NCI-H748 treated with DMSO at 0.1 percent for 48 hours (cell line): Measurements from ENCODE around the gene PRAC2.

Experiments
- DNase-seq: peaks from one replicate; lab custom pipeline; 2025; lab: John Stamatoyannopoulos, UW

Gene PRAC2

GRCh38 chr17:48734333-48735061 lies 11.5 kb downstream of the PRAC2 start:
- no peak for DNase-seq

DNA sequence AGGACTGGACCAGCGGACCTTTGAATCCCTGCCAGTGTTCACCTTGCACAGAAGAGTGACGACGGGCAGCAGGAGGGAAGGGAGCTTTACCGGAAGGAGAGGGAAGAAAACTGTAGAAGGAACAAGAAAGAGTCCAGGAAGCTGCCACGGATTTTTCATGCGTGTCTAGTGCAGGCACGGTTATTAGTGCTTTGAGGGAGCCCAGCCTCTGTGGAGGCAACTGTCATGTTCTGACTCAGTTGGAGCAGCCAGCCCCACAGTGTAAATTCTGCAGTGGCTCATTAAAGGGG lies 12.0 kb downstream of the PRAC2 start:
- no peak for DNase-seq

GRCh38 chr17:48737330-48738043 lies 14.5 kb downstream of the PRAC2 start:
- DNase-seq = no peak

DNA sequence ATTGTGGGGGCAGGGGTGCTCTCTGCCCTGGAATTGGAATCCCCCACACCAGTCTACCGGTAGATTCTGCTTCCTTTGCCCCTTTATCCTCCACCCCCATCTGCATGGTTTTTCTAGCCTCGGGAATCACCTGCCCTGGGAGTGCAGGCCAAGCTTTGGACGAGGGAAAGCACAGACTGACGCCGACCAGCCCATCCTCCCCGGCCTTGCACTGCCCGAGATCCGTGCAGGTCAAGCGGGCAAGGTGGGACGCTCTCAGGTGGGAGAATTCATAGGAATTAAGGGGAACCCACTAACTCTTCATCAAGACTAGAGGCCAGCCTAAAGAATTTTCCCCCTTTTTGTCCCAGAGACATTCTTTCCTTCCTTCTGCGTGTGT lies 15.4 kb downstream of the PRAC2 start:
- DNase-seq = no peak

DNA sequence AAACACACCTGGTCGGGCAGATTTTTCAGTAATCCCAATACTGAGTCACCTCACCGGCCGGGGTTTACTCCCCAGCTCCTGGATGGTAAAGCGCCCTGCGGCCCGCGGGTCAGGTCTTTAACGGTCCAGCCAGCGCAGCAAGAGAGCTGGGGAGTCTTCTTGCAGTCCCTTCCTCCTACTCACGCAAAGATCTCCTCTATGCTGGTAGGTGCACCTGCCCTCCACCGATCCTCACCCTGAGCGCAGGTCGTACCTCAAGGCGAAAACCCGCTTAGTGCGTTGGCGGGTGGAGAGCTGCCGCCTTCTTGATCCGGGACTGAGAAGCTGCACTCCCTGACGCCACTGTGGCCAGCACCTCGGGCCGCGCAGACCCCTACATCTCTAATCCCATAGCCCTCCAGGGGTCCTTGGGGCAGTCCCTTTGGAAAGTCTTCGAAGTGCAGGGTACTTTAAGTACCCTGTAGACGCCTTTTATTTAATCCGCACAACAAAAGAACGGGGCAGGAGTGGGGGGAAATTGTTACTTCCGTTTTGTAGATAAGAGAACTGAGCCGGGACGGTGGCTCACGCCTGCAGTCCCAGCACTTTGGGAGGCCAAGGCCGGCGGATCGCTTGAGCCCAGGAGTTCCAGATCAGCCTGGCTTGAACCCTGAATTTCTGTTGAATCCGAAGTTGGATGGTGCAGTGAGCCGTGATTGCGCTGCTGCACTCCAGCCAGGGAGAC lies 16.0 kb downstream of the PRAC2 start:
- no peak for DNase-seq

DNA sequence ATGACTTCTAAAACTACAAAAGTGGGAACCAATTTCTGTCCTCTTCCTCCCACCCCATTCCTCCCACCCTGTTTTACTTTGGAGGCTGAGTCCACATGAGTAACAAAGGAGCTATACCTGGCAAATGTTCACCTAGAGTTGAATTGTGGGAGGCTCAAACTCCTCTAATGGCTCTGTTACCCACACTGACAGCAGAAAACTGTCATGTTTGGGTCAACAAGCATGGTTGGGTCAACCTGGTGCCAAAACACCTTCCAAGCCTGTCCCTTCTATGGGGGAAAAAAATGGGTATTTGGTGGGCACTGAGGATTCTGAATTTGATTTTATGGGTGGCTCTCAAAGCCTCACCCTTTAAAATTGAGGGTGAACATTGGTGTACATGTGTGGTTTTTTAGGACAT lies 17.6 kb downstream of the PRAC2 start:
- DNase-seq = no peak

GRCh38 chr17:48745381-48746275 lies 22.6 kb downstream of the PRAC2 start:
- DNase-seq = no peak

- no peak for DNase-seq
Measured at GRCh38 chr17:48746916-48747444, 24.0 kb downstream of the PRAC2 start.

DNA sequence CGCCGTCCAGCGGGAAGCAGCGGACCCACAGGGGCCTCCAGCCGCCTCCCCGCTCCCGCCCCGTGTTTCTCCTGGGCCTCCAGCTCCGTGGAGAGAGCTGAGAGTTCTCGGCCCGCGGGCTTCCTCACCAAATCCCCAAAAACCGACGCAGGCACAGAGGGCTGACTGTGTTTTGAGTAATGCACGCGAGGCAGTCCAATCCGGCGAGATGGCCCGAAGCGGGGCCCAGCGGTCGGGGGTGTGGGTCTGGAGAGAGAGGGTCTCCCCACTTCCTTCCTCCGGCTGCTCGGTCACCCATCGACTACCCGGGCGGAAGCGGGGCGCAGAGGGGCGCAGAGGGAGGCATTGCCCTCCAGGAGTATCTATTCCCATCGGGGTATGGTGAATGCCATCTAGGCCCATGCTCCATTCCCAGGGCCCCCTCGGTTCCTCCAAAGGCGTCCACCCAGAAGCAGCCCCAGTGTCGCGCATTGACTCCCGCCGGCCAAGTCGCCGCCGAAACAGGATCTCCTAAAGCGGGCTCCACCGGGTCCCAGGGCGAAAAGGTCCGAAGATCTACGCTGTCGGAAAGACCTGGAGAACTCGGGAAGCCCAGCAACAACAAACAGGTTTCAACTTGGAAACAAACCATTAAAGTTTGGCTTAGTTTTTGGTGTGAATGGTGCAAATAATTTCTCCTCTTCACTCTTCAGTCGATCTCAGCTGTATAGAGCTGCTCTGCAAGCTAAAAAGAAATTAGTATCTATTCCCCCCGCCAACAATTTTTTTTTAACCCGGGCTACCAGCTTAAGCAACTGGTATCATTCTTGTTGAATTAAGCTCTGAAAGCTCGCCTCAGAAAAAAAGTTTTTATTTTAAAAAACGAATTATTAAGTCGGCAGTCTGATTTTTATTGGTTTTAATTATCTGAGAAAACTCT lies 24.7 kb downstream of the PRAC2 start:
- no peak for DNase-seq

- DNase-seq = no peak
Measured at GRCh38 chr17:48748718-48749566, 26.0 kb downstream of the PRAC2 start.

DNA sequence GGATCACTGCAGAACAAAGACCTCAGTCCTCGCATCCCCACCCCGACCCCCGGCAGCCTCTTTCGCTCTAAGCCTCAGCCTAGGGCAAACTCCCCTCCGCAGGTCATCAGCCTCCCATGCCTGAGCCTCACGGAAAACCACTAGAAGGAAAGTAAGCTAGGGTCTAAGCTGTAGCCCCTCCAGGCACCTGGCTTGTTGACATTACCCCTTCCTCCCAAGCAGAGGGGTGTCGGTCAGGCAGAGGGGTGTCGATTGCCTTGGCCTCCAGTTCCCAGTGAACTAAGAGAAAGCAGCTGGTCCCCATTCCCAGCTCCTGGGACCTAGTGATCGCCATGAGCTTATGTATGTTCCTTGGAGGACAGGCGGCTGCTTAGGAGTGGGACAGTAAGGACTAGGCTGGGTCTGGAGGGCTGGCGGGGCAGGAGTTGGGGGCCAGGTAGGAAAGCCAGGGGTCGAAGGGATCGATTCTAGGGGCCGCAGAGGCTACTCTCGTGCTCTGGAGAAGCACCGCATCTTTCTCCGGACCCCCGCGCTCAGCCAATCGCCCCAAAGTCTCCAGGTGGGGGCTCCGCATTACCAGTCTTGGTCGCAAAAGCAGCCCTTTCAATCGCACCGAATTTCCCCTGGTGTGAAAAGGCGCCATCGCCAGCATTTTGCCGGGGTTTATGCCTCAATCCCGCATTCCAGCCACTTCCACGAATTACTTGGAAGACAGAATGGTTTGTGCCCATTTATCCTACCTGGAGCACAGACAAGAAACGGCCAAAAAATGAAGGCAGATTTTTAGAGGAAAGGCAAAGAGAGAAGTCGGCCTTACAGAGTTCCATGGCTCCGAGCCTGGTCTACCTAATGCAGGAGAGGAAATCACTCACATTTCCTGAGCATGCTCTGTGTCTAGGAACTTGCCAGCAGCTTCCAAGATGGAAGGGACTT lies 26.9 kb downstream of the PRAC2 start:
- no peak for DNase-seq

DNA sequence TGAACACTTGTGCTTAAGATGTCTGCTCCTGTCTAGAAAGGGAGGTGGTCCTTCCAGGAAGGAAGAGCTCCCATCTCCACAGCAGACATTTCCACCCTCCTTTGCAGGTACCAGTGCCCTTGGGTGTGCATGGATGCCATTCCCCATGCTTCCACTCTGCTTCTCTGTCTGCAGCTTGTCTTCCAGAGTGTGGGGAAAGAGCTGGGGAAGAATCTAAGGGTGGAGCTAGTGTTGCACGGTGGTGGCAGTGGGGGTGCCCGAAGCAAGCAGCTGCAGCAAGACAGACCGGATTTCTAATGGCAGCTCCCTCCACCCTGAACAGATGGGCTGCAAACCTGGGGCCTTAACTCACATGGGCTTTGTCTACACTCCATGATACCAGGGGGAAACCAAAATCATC lies 28.2 kb downstream of the PRAC2 start:
- DNase-seq = no peak

DNA sequence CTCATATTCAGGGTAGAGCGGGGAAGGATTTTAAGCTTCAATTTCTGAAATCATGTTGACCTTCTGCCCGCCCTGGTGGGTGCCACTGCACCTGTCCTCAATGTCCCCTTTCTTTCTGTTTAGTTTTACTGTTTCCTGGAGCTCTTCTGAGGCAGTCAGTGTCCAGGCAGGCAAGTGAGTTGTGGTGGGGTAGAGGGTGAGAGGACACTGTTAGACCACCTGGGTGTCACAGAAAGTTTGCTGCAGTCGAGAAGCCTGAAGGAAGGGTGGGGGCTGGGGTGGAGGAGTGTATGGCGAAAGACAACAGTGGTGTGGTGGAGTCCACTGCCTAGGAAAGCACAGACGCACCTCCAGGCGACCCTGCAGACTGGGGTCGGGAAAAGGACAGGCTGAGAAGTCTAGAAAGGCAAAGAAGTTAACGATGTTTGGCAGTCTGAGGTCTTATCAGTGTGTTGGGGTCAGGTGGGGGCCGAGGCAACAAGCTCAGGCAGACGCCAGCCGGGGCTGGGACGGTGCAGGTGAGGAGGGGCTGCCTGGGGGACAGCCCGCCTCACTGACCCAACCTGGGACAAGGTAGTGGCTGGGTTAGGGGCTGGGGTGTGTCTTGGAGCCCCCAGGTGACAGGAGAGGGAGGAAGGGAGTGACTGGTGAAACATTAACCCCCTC lies 28.9 kb downstream of the PRAC2 start:
- DNase-seq = no peak

GRCh38 chr17:48752399-48753288 lies 29.7 kb downstream of the PRAC2 start:
- DNase-seq = no peak

- no peak for DNase-seq
Measured at GRCh38 chr17:48753794-48754499, 31.0 kb downstream of the PRAC2 start.

DNA sequence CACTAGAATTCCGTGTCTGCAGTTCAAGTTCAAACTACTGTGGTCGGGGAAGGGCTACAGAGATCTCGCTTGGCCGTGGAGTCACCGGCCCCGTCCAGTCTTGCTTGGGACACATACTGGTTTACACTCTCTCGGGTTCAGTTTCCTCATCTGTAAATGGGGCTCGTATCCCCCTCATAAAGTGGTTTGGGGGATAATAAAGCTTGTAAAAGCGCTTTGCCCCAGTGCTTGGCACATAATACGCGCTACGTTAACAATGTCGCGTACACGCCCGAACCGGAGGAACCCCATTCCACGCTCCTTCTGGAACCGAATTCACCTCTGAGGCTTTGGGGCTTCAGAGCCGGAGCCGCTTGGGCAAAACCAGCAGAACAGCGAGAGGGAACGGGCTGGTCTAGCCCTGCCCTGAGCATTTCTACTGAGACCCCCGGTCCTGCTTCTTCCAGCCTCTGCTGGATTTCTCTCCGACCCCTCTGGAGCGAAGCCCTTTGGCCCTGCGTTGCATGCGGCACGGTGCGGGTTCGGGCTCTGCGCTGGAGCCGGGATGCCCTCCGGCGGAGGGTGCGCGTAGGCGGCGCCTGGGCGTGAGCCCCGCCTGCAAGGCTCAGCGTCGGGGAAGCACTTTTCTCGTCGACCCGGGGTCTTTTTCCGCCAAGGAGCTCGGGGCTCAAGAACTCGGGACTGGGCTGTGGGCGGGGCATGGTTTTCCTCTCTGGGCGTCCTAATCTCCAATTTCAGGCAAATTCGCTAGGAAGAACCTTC lies 31.7 kb downstream of the PRAC2 start:
- no peak for DNase-seq
